Ishikawa (cell line): ENCODE results near the gene NECAB2.

Experiments used
- CEBPB ChIP-seq: IDR thresholded peaks from 2 replicates; pipeline ENCODE4 v1.6.1; 2012
- CREB1 ChIP-seq: IDR thresholded peaks from 2 replicates; pipeline ENCODE4 v1.6.1; 2012; ENCODE audit warnings: low read depth
- EGR1 ChIP-seq: IDR thresholded peaks from 2 replicates; pipeline ENCODE4 v1.6.1; 2012
- EP300 ChIP-seq: IDR thresholded peaks from 2 replicates; pipeline ENCODE4 v1.6.1; 2012; ENCODE audit warnings: borderline replicate concordance
- FOXM1 ChIP-seq: IDR thresholded peaks from 2 replicates; pipeline ENCODE4 v1.6.1; 2012; ENCODE audit warnings: low read depth, borderline replicate concordance
- NFIC ChIP-seq: IDR thresholded peaks from 2 replicates; pipeline ENCODE4 v1.6.1; 2012
- RAD21 ChIP-seq: IDR thresholded peaks from 2 replicates; pipeline ENCODE4 v1.6.1; 2012; ENCODE audit warnings: low read depth
- TAF1 ChIP-seq: IDR thresholded peaks from 2 replicates; pipeline ENCODE4 v1.6.1; 2012; ENCODE audit warnings: low read depth, mild to moderate bottlenecking
- TCF12 ChIP-seq: IDR thresholded peaks from 2 replicates; pipeline ENCODE4 v1.6.1; 2012; ENCODE audit warnings: low read depth
- TEAD4 ChIP-seq: IDR thresholded peaks from 2 replicates; pipeline ENCODE4 v1.6.1; 2012
- YY1 ChIP-seq: IDR thresholded peaks from 2 replicates; pipeline ENCODE4 v1.6.1; 2012; ENCODE audit warnings: low read depth
- ZBTB7A ChIP-seq: IDR thresholded peaks from 2 replicates; pipeline ENCODE4 v1.6.1; 2012; ENCODE audit warnings: low read depth
- TF ChIP-seq, protein P1 (sequence below): IDR thresholded peaks from 2 replicates; pipeline ENCODE4 v1.6.1; 2012
- TF ChIP-seq, protein P2 (sequence below): IDR thresholded peaks from 2 replicates; pipeline ENCODE4 v1.6.1; 2012
- TF ChIP-seq, protein P3 (sequence below): IDR thresholded peaks from 2 replicates; pipeline ENCODE4 v1.6.1; 2012; ENCODE audit warnings: low read depth, mild to moderate bottlenecking

The NECAB2 gene

DNA sequence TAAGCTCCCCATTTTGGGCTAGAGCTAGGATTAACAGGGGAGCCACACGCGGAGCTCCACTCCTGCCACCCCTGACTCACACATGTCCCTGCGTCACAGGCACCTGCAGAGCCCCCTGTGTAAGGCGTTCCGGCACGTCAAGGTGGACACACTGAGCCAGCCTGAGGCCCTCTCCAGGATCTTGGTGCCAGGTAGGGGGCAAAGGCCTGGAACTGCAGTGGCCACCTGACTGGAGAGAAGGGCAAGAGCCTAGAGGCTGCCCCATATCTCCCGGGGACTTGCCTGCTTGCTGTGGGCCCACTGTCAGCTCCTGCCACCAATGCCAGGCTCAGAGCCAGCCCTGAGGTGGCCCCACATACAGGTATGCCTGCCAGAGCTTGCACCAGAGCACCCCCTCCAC, 33.7 kb downstream of the NECAB2 start:
- TF ChIP-seq TCF12 (no peak), TAF1 (no peak), CEBPB (no peak), NFIC (no peak), EGR1 (no peak), YY1 (no peak), FOXM1 (no peak), EP300 (no peak), ZBTB7A (no peak), TEAD4 (no peak), RAD21 (no peak), CREB1 (no peak)
- TF ChIP-seq, protein P1, sequence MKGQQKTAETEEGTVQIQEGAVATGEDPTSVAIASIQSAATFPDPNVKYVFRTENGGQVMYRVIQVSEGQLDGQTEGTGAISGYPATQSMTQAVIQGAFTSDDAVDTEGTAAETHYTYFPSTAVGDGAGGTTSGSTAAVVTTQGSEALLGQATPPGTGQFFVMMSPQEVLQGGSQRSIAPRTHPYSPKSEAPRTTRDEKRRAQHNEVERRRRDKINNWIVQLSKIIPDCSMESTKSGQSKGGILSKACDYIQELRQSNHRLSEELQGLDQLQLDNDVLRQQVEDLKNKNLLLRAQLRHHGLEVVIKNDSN, result no peak
- TF ChIP-seq, protein P2, sequence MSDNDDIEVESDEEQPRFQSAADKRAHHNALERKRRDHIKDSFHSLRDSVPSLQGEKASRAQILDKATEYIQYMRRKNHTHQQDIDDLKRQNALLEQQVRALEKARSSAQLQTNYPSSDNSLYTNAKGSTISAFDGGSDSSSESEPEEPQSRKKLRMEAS, result no peak
- TF ChIP-seq, protein P3, sequence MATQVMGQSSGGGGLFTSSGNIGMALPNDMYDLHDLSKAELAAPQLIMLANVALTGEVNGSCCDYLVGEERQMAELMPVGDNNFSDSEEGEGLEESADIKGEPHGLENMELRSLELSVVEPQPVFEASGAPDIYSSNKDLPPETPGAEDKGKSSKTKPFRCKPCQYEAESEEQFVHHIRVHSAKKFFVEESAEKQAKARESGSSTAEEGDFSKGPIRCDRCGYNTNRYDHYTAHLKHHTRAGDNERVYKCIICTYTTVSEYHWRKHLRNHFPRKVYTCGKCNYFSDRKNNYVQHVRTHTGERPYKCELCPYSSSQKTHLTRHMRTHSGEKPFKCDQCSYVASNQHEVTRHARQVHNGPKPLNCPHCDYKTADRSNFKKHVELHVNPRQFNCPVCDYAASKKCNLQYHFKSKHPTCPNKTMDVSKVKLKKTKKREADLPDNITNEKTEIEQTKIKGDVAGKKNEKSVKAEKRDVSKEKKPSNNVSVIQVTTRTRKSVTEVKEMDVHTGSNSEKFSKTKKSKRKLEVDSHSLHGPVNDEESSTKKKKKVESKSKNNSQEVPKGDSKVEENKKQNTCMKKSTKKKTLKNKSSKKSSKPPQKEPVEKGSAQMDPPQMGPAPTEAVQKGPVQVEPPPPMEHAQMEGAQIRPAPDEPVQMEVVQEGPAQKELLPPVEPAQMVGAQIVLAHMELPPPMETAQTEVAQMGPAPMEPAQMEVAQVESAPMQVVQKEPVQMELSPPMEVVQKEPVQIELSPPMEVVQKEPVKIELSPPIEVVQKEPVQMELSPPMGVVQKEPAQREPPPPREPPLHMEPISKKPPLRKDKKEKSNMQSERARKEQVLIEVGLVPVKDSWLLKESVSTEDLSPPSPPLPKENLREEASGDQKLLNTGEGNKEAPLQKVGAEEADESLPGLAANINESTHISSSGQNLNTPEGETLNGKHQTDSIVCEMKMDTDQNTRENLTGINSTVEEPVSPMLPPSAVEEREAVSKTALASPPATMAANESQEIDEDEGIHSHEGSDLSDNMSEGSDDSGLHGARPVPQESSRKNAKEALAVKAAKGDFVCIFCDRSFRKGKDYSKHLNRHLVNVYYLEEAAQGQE, result no peak

DNA sequence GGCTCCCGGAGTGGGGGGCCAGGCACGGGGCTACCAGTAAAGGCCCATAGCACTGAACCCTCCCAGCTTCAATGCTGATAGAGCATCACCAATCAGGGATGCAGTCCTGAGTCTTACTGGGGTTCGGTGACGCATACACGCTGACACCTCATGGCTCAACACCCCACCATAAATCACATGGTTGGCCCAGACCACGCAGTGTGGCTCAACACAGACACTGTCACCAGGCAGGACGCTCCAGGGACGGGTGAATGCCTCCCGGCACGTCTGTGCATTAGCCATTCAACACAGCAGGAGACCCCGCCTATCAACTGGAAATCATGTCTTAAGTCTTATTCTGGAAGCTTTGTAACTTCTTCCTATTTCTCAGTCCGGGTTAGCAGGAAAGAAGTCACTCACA, 35.0 kb downstream of the NECAB2 start:
- no peak for TF ChIP-seq TEAD4

DNA sequence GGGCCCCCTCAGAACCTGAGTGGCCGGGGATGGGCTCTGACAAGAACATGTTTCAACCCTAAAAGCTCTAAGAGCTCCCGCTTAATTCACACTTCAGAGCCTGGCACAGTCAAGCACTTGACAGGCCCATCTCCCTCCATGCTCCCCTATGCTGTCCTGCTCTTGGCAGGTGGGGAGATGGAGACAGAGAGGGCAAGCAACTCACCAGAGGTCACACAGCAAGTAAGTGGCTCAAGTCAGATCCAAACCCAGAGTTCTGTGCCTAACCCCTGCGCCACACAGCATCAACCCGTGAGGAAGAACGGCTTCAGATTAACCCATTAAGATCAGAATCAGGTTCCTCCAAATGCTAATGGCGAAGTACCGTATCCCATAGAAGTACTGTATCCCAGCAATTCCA, 36.4 kb downstream of the NECAB2 start:
- TF ChIP-seq TCF12 (no peak), TAF1 (no peak), TEAD4 (no peak), FOXM1 (no peak), EGR1 (no peak), RAD21 (no peak), EP300 (no peak)
- TF ChIP-seq, protein P2, result no peak

DNA sequence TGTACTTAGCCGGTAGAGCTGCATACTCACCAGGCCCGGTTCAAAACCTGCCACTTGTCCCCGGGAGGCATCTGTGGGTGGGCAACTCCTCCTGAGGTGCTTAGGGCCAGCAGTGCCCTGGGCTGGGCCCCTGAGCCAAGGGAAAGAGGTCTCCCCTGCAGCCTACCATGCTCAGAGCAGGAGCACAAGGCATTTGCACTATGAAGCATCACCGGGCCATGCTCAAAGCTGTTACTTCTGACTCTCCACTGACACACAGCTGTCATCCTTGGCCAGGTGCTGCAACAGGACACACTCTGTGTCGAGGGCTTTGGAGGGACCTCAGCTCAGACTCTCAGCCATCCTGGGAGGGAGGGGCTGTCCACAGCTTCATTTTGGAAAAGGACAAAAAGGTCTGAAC, 37.3 kb downstream of the NECAB2 start:
- TF ChIP-seq YY1 (no peak), EP300 (no peak), ZBTB7A (no peak), NFIC (no peak), TCF12 (no peak), TAF1 (no peak), CEBPB (no peak), CREB1 (no peak), TEAD4 (no peak), FOXM1 (no peak), RAD21 (no peak), EGR1 (no peak)
- TF ChIP-seq, protein P3, result no peak
- TF ChIP-seq, protein P2, result no peak
- TF ChIP-seq, protein P1, result no peak

DNA sequence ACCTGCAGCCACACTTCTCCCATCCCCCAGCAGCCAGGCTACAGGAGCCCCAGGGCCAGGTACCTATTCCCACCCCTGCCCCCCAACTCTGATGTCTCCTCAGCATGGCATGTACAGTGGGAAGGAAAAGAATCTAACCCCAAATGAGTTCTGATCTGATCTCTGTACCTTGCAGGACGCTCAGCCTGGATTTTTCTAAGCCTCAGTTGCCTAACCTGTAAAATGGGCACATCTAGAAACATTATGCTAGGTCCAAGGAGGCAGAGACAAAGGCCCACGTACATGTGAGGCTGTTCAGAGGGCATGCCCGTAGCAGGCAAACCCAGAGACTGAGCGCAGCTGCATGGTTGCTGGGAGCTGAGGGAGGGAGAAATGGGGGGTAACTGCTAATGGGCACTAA, 39.5 kb downstream of the NECAB2 start:
- TF ChIP-seq EGR1 (no peak), FOXM1 (no peak), NFIC (no peak), TAF1 (no peak)
- TF ChIP-seq, protein P3, result no peak
- TF ChIP-seq, protein P2, result no peak
